ENCODE measurements around the gene C1orf167.

C1orf167 gene

GRCh38 chr1:11822091-11822490 is 60.1 kb downstream of the C1orf167 start:
- Histone ChIP-seq H3K4me3 (ENCODE audit: low read depth, low read length) (no peak overlapping the region), H3K9ac (ENCODE audit: low read depth, low read length) (no peak overlapping the region), H3K4me1 (ENCODE audit: control insufficient read depth, insufficient read depth, low read length) (no peaks in the 10 kb centered on the region), H3K36me3 (ENCODE audit: control insufficient read depth, insufficient read depth, low read length) (peaks cover 16% of the 10 kb centered on the region), H3K27me3 (ENCODE audit: control insufficient read depth, insufficient read depth, low read length) (no peaks in the 10 kb centered on the region), H3K9me3 (ENCODE audit: control insufficient read depth, insufficient read depth, low read length) (no peaks in the 10 kb centered on the region)

GRCh38 chr1:11823366-11824137 is 61.6 kb downstream of the C1orf167 start:
- Histone ChIP-seq H3K36me3 (ENCODE audit: control insufficient read depth, insufficient read depth, low read length) (peaks cover 16% of the 10 kb centered on the region), H3K9me3 (ENCODE audit: control insufficient read depth, insufficient read depth, low read length) (no peaks in the 10 kb centered on the region), H3K27me3 (ENCODE audit: control insufficient read depth, insufficient read depth, low read length) (no peaks in the 10 kb centered on the region), H3K4me1 (ENCODE audit: control insufficient read depth, insufficient read depth, low read length) (no peaks in the 10 kb centered on the region), H3K9ac (ENCODE audit: low read depth, low read length) (no peak overlapping the region), H3K4me3 (ENCODE audit: low read depth, low read length) (no peak overlapping the region)

- Histone ChIP-seq H3K9me3 (ENCODE audit: control insufficient read depth, insufficient read depth, low read length) (no peaks in the 10 kb centered on the region), H3K36me3 (ENCODE audit: control insufficient read depth, insufficient read depth, low read length) (peaks cover 31% of the 10 kb centered on the region), H3K4me1 (ENCODE audit: control insufficient read depth, insufficient read depth, low read length) (no peaks in the 10 kb centered on the region), H3K4me3 (ENCODE audit: low read depth, low read length) (no peak overlapping the region), H3K27me3 (ENCODE audit: control insufficient read depth, insufficient read depth, low read length) (no peaks in the 10 kb centered on the region), H3K9ac (ENCODE audit: low read depth, low read length) (no peak overlapping the region)
These were observed 63.1 kb downstream of the C1orf167 start for GRCh38 chr1:11825131-11825530.

GRCh38 chr1:11826946-11827345 is 65.0 kb downstream of the C1orf167 start:
- no peaks in the 10 kb centered on the region for H3K9me3 ChIP-seq (ENCODE audit: control insufficient read depth, insufficient read depth, low read length)
- H3K9ac ChIP-seq (ENCODE audit: low read depth, low read length), result no peak overlapping the region
- no peak overlapping the region for H3K4me3 ChIP-seq (ENCODE audit: low read depth, low read length)
- H3K36me3 ChIP-seq (ENCODE audit: control insufficient read depth, insufficient read depth, low read length), result peaks cover 33% of the 10 kb centered on the region
- no peaks in the 10 kb centered on the region for H3K27me3 ChIP-seq (ENCODE audit: control insufficient read depth, insufficient read depth, low read length)
- H3K4me1 ChIP-seq (ENCODE audit: control insufficient read depth, insufficient read depth, low read length), result no peaks in the 10 kb centered on the region

- no peak overlapping the region for H3K9ac ChIP-seq (ENCODE audit: low read depth, low read length)
- H3K36me3 ChIP-seq (ENCODE audit: control insufficient read depth, insufficient read depth, low read length), result peaks cover 42% of the 10 kb centered on the region
- H3K4me3 ChIP-seq (ENCODE audit: low read depth, low read length), result no peak overlapping the region
- H3K4me1 ChIP-seq (ENCODE audit: control insufficient read depth, insufficient read depth, low read length), result no peaks in the 10 kb centered on the region
- no peaks in the 10 kb centered on the region for H3K9me3 ChIP-seq (ENCODE audit: control insufficient read depth, insufficient read depth, low read length)
- no peaks in the 10 kb centered on the region for H3K27me3 ChIP-seq (ENCODE audit: control insufficient read depth, insufficient read depth, low read length)
These were observed 66.5 kb downstream of the C1orf167 start for GRCh38 chr1:11828511-11828910.

- Histone ChIP-seq H3K9ac (ENCODE audit: low read depth, low read length) (no peak overlapping the region), H3K36me3 (ENCODE audit: control insufficient read depth, insufficient read depth, low read length) (peaks cover 62% of the 10 kb centered on the region), H3K4me1 (ENCODE audit: control insufficient read depth, insufficient read depth, low read length) (no peaks in the 10 kb centered on the region)
These were observed 70.1 kb downstream of the C1orf167 start for GRCh38 chr1:11831945-11832725.

DNA sequence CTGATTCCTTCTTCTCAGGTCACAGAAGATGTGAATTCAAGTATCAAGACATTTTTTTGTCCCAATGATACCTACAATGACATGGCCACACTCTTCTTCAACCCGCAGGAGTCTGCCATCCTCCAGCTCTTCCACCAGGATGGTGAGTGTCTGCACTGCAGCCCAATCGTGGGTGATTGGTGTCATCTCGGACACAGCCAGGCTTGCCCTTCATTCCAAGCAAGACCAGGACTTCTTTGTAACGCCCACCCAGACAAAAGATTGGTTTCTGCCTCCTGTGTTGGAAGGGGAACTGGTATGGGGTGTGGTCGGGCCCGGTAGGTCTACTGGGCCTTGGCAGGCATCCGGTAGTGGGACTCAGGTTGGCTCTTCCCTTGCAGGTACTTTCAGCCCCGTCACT is 71.5 kb downstream of the C1orf167 start:
- no peak overlapping the region for H3K9ac ChIP-seq (ENCODE audit: low read depth, low read length)
- H3K36me3 ChIP-seq (ENCODE audit: control insufficient read depth, insufficient read depth, low read length), result peaks cover 72% of the 10 kb centered on the region
- no peaks in the 10 kb centered on the region for H3K9me3 ChIP-seq (ENCODE audit: control insufficient read depth, insufficient read depth, low read length)
- H3K4me3 ChIP-seq (ENCODE audit: low read depth, low read length), result no peak overlapping the region
- no peaks in the 10 kb centered on the region for H3K27me3 ChIP-seq (ENCODE audit: control insufficient read depth, insufficient read depth, low read length)
- H3K4me1 ChIP-seq (ENCODE audit: control insufficient read depth, insufficient read depth, low read length), result no peaks in the 10 kb centered on the region

More at GRCh38 chr1:11831945-11832725, 70.1 kb downstream of the C1orf167 start:
- Histone ChIP-seq H3K9me3 (ENCODE audit: control insufficient read depth, insufficient read depth, low read length) (no peaks in the 10 kb centered on the region), H3K4me3 (ENCODE audit: low read depth, low read length) (no peak overlapping the region), H3K27me3 (ENCODE audit: control insufficient read depth, insufficient read depth, low read length) (no peaks in the 10 kb centered on the region)

GRCh38 chr1:11833900-11834299 is 71.9 kb downstream of the C1orf167 start:
- no peak overlapping the region for H3K9ac ChIP-seq (ENCODE audit: low read depth, low read length)
- H3K4me3 ChIP-seq (ENCODE audit: low read depth, low read length), result no peak overlapping the region
- no peaks in the 10 kb centered on the region for H3K4me1 ChIP-seq (ENCODE audit: control insufficient read depth, insufficient read depth, low read length)
- H3K36me3 ChIP-seq (ENCODE audit: control insufficient read depth, insufficient read depth, low read length), result peaks cover 68% of the 10 kb centered on the region
- H3K27me3 ChIP-seq (ENCODE audit: control insufficient read depth, insufficient read depth, low read length), result no peaks in the 10 kb centered on the region
- no peaks in the 10 kb centered on the region for H3K9me3 ChIP-seq (ENCODE audit: control insufficient read depth, insufficient read depth, low read length)

DNA sequence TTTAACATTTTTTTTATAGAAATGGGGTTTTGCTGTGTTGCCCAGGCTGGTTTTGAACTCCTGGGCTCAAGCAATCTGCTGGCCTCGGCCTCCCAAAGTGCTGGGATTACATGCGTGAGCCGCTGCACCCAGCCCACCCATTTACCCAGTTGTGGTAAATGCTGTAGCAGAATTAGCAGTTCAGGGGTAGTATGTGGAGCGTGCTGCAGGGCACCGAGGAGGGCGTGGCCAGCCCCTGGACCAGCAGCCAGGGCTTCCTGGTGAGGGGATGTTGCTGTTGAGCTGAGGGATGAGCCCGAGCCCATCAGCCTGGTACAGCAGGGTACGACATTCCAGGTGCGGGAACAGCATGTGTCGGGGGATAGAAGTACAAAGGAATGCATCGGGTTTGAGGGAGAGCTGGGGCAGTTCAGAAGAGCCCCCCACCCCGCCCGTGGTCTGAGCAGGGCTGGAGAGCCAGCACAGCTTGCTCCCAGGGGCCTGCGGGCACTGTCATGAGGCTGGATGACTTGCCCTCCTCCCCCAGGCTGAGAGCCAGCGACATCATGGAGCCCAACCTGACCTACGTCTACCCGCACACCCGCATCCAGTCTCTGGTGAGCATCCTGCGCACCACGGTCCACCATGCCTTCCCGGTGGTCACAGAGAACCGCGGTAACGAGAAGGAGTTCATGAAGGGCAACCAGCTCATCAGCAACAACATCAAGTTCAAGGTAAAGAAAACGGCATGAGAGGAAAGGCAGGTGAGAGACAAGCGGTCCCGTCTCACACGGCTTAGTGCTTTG is 73.6 kb downstream of the C1orf167 start:
- H3K9ac ChIP-seq (ENCODE audit: low read depth, low read length), result no peak overlapping the region
- H3K36me3 ChIP-seq (ENCODE audit: control insufficient read depth, insufficient read depth, low read length), result peaks cover 68% of the 10 kb centered on the region
- H3K4me3 ChIP-seq (ENCODE audit: low read depth, low read length), result no peak overlapping the region
- no peaks in the 10 kb centered on the region for H3K4me1 ChIP-seq (ENCODE audit: control insufficient read depth, insufficient read depth, low read length)
- no peaks in the 10 kb centered on the region for H3K9me3 ChIP-seq (ENCODE audit: control insufficient read depth, insufficient read depth, low read length)
- H3K27me3 ChIP-seq (ENCODE audit: control insufficient read depth, insufficient read depth, low read length), result no peaks in the 10 kb centered on the region

- peaks cover 79% of the 10 kb centered on the region for H3K36me3 ChIP-seq (ENCODE audit: control insufficient read depth, insufficient read depth, low read length)
- no peak overlapping the region for H3K9ac ChIP-seq (ENCODE audit: low read depth, low read length)
- H3K4me3 ChIP-seq (ENCODE audit: low read depth, low read length), result no peak overlapping the region
- H3K27me3 ChIP-seq (ENCODE audit: control insufficient read depth, insufficient read depth, low read length), result no peaks in the 10 kb centered on the region
- no peaks in the 10 kb centered on the region for H3K9me3 ChIP-seq (ENCODE audit: control insufficient read depth, insufficient read depth, low read length)
- no peaks in the 10 kb centered on the region for H3K4me1 ChIP-seq (ENCODE audit: control insufficient read depth, insufficient read depth, low read length)
These were observed 75.2 kb downstream of the C1orf167 start for GRCh38 chr1:11836955-11837766.

DNA sequence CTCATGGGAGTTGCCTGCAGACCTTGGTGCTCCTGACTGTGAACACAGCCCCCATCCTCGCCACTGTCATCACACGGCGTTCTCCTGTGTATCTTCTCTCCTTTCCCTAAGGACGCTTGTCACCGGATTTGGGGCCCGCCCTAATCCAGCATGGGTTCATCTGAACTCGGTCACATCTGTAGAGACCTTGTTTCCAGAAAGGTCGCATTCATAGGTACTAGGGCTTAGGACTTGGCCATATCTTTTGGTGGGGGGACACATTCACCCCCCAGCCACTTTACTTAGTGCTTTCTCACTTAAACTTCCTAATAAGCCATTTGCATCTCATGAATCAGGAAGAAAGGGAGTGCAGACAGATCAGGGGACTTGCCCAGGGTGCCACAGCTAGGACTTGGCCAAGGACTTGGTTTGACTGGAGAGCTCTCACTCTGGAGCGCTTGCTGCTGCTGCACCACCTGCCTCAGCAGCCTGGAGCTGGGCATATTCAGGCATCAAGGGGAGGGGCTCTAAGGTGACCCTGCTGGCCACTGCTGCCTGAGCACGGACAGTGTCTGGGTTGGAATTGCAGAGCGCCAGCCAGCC is 75.9 kb downstream of the C1orf167 start:
- H3K9me3 ChIP-seq (ENCODE audit: control insufficient read depth, insufficient read depth, low read length), result no peaks in the 10 kb centered on the region
- no peaks in the 10 kb centered on the region for H3K27me3 ChIP-seq (ENCODE audit: control insufficient read depth, insufficient read depth, low read length)
- H3K9ac ChIP-seq (ENCODE audit: low read depth, low read length), result no peak overlapping the region
- H3K4me1 ChIP-seq (ENCODE audit: control insufficient read depth, insufficient read depth, low read length), result no peaks in the 10 kb centered on the region
- peaks cover 76% of the 10 kb centered on the region for H3K36me3 ChIP-seq (ENCODE audit: control insufficient read depth, insufficient read depth, low read length)
- H3K4me3 ChIP-seq (ENCODE audit: low read depth, low read length), result no peak overlapping the region

Measured in iPS-15b (cell line).